Measurements from ENCODE around the gene OPA1.

DNA sequence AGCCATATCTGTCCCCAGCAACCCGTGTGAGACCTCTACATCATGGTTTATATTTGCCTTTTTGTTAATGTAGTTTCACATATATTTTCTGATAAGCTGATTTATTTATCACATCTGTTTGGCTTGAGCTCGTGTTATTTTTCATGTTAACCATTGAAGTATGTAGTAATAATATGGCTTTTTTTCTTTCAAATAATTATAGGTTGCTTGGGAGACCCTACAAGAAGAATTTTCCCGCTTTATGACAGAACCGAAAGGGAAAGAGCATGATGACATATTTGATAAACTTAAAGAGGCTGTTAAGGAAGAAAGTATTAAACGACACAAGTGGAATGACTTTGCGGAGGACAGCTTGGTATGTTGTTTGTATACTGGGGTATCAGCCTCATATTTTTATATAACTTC lies 63.9 kb downstream of the OPA1 start:
- no peak for TF ChIP-seq CTCF (IDR thresholded peaks at IDR 0.05 in 2 of 3, conservative IDR thresholded peaks at IDR 0.05 in 1 of 3; ENCODE audit: borderline replicate concordance in 1 of 3, insufficient read depth in 1 of 3, low read depth in 2 of 3, low read length in 2 of 3)
- no peak for TF ChIP-seq CEBPB (IDR thresholded peaks at IDR 0.05; ENCODE audit: low read depth)
- TF ChIP-seq POLR2AphosphoS5 (IDR thresholded peaks at IDR 0.05; ENCODE audit: low read depth, low read length): no peak
- no peak for TF ChIP-seq RAD21 (IDR thresholded peaks at IDR 0.05; ENCODE audit: low read depth)
- no peak for TF ChIP-seq POLR2A (IDR thresholded peaks at IDR 0.05; ENCODE audit: borderline replicate concordance, extremely low read depth, insufficient read depth, insufficient read length)
- TF ChIP-seq EZH2 (IDR thresholded peaks at IDR 0.05): no peak
- TF ChIP-seq EZH2phosphoT487 (IDR thresholded peaks at IDR 0.05; ENCODE audit: borderline replicate concordance): no peak

All from HCT116 (cell line).